Panc1 (cell line): ENCODE data around the gene DBP. TPM values are rescaled to one million over a fixed set of nuclear protein-coding genes. Genes with fewer than 3 reads are reported as not detected.

Experiments
- ATAC-seq: fragments of 200-7000 bp; cut with Tn5 transposase; 2 replicates; pipeline ENCODE4 v1.9.1; 2020; ENCODE audit warnings: mild to moderate bottlenecking, moderate library complexity
- BruUV-seq: library from RNA; stranded (reverse); fragments of 400-500 nt; replicated peaks from 2 replicates; lab custom pipeline; 2021; lab: Mats Ljungman, UMichigan
- CTCF ChIA-PET: fragments of 300-600 bp; sonication (Branson Sonifier 250); formaldehyde crosslinking; loops from one replicate; lab custom pipeline; 2022; ENCODE audit warnings: antibody characterized with exemption; lab: Charles Lee
- POLR2A ChIA-PET: fragments of 300-600 bp; sonication (Branson Sonifier 250); formaldehyde crosslinking; loops from one replicate; lab custom pipeline; 2022; ENCODE audit warnings: antibody characterized with exemption; lab: Charles Lee
- DNase-seq: peaks from one replicate; pipeline ENCODE4 v3.0.0-alpha.2; 2010; ENCODE audit warnings: low read depth, low spot score
- H3K27ac ChIP-seq: 2 replicates; pipeline ENCODE4 v1.5.1; 2011; ENCODE audit warnings: mild to moderate bottlenecking, low read length, inconsistent platforms
- H3K27me3 ChIP-seq: fragments of 200-500 bp; sonication (Bioruptor generic); 2 replicates; pipeline ENCODE4 v1.6.0; 2014; ENCODE audit warnings: low read length, inconsistent platforms; ENCODE audit not compliant: control insufficient read depth, insufficient read depth
- H3K36me3 ChIP-seq: fragments of 200-500 bp; sonication (Bioruptor generic); 2 replicates; pipeline ENCODE4 v1.5.1; 2014; ENCODE audit warnings: inconsistent platforms, mild to moderate bottlenecking, low read length, moderate library complexity; ENCODE audit not compliant: control insufficient read depth, insufficient read depth
- H3K4me1 ChIP-seq: 2 replicates; pipeline ENCODE4 v1.5.1; 2011; ENCODE audit warnings: inconsistent platforms, mild to moderate bottlenecking, low read length, moderate library complexity; ENCODE audit not compliant: control insufficient read depth, insufficient read depth
- H3K4me3 ChIP-seq, 2 experiments: 2 replicates each; pipeline ENCODE4 v1.5.1; 2011 to 2012; ENCODE audit warnings: low read depth in 2 of 2, low read length in 2 of 2, mild to moderate bottlenecking in 2 of 2, inconsistent platforms in 1 of 2, moderate library complexity in 1 of 2
- H3K9me3 ChIP-seq: fragments of 200-500 bp; sonication (Bioruptor generic); 2 replicates; pipeline ENCODE4 v1.5.1; 2014; ENCODE audit warnings: low read depth, mild to moderate bottlenecking, inconsistent platforms, low read length, moderate library complexity; ENCODE audit not compliant: control insufficient read depth, insufficient read depth
- CTCF ChIP-seq: fragments of 450-650 bp; IDR thresholded peaks from 2 replicates; pipeline ENCODE4 v1.5.1; 2017; ENCODE audit warnings: mild to moderate bottlenecking
- POLR2AphosphoS5 ChIP-seq: IDR thresholded peaks from 2 replicates; pipeline ENCODE4 v1.6.1; 2012; ENCODE audit warnings: mild to moderate bottlenecking, low read depth, low read length, moderate library complexity
- REST ChIP-seq, 2 experiments: IDR thresholded peaks; 2 replicates each; pipeline ENCODE4 v1.6.1; 2011 to 2012; ENCODE audit warnings: low read depth in 2 of 2, control low read depth in 1 of 2, low read length in 1 of 2, mild to moderate bottlenecking in 1 of 2, moderate library complexity in 1 of 2; ENCODE audit not compliant: insufficient read depth in 1 of 2
- SIN3A ChIP-seq: IDR thresholded peaks from 2 replicates; pipeline ENCODE4 v1.6.1; 2012; ENCODE audit warnings: low read depth, mild to moderate bottlenecking, low read length, moderate library complexity, borderline replicate concordance; ENCODE audit not compliant: insufficient read depth
- TCF7L2 ChIP-seq: IDR thresholded peaks from 2 replicates; pipeline ENCODE4 v1.6.1; 2011; ENCODE audit warnings: mild to moderate bottlenecking, low read depth, low read length, inconsistent platforms
- in situ Hi-C: cut with HindIII; loops from 2 replicates; pipeline ENCODE4 v1.10.0; 2016; ENCODE audit warnings: low sequenced_read_pairs, low pct_unique_long_range_greater_than_20kb
- intact Hi-C: fragments of 100-400 bp; cut with micrococcal nuclease; formaldehyde crosslinking; loops from one replicate; pipeline ENCODE4 v1.10.0; 2022; ENCODE audit not compliant: unreplicated experiment
- total RNA-seq: library from RNA; stranded (reverse); gene quantifications from one replicate; pipeline ENCODE4 v1.2.1, GENCODE V29; 2021; ENCODE audit not compliant: unreplicated experiment

DBP gene
- total RNA-seq, 1 experiment from 2014 or later, result 7.4 TPM

GRCh38 chr19:48588670-48589401 lies 48.3 kb downstream of the DBP start:
- ATAC-seq (peak; percentile 93), DNase-seq (peak; percentile 47)
- in situ Hi-C loops (no loop called here), intact Hi-C loops (no loop called here)
- POLR2A ChIA-PET, result no interaction called here
- BruUV-seq, result no TSS peak
- Histone ChIP-seq H3K36me3 (no peaks in the 10 kb centered on the region), H3K4me3 (peak overlapping the region; percentile 39 to 60), H3K27ac (no peak overlapping the region), H3K4me1 (0 out of 2 replicates have a peak, but pooled peaks cover 4% of the 10 kb centered on the region), H3K9me3 (no peaks in the 10 kb centered on the region), H3K27me3 (no peaks in the 10 kb centered on the region)
- CTCF ChIA-PET, result interaction anchor here (0.6 to 1.0 kb wide), 4 partner anchors 22 to 335 kb away, joined by 3 to 4 read pairs (median 3); no protein-coding TSS in a partner anchor
- TF ChIP-seq CTCF, result peak; percentile 94
- TF ChIP-seq SIN3A, result no peak

- Histone ChIP-seq H3K4me1 (0 out of 2 replicates have a peak, but pooled peaks cover 4% of the 10 kb centered on the region), H3K4me3 (no peak overlapping the region), H3K36me3 (no peaks in the 10 kb centered on the region), H3K9me3 (no peaks in the 10 kb centered on the region), H3K27ac (no peak overlapping the region), H3K27me3 (no peaks in the 10 kb centered on the region)
- ATAC-seq (no peak), DNase-seq (no peak)
- ChIA-PET POLR2A (no interaction called here), CTCF (interaction anchor here (0.6 kb wide), 1 partner anchor 21 kb away, joined by 9 read pairs; no protein-coding TSS in a partner anchor)
- intact Hi-C loops (no loop called here), in situ Hi-C loops (no loop called here)
- no peak for TF ChIP-seq SIN3A
- TF ChIP-seq REST (IDR thresholded peaks at IDR 0.05; ENCODE audit: insufficient read depth in 1 of 2, low read depth in 2 of 2, low read length in 1 of 2), result no peak
- no peak for TF ChIP-seq POLR2AphosphoS5
- TF ChIP-seq CTCF, result no peak
- no peak for TF ChIP-seq TCF7L2
- BruUV-seq, result no TSS peak
Measured at GRCh38 chr19:48587387-48587786, 49.8 kb downstream of the DBP start.
